Right lobe of liver (tissue), 6 donors: ENCODE results near the gene COA8. TPM values are rescaled to one million over a fixed set of nuclear protein-coding genes. Genes with fewer than 3 reads are reported as not detected.
A peak's percentile ranks its signal among the peaks of the same experiment; 100 is the strongest.

Experiments used
- ATAC-seq, 4 donors: fragments of 200-7000 bp; cut with Tn5 transposase; one replicate each; pipeline ENCODE4 v1.9.1; 2020; ENCODE audit warnings: mild to moderate bottlenecking in 4 of 4, moderate library complexity in 4 of 4
- DNase-seq, 3 donors: peaks; one replicate each; pipeline ENCODE4 v3.0.0-alpha.2; 2020
- H3K27ac ChIP-seq, 3 donors: fragments of 200-600 bp; one replicate each; pipeline ENCODE4 v1.8.0; 2022
- H3K27me3 ChIP-seq, 2 donors: fragments of 200-600 bp; one replicate each; pipeline ENCODE4 v1.8.0; 2022
- H3K36me3 ChIP-seq, 4 donors: fragments of 200-600 bp; sonication (generic) in 1 of 4; one replicate each; pipeline versions ENCODE4 v1.5.1 to v1.8.0; 2017 to 2022; ENCODE audit warnings: control low read depth in 1 of 4
- H3K4me1 ChIP-seq, 4 donors: fragments of 200-600 bp; sonication (generic) in 1 of 4; one replicate each; pipeline versions ENCODE4 v1.5.1 to v1.8.0; 2017 to 2022; ENCODE audit warnings: control low read depth in 1 of 4
- H3K4me3 ChIP-seq, 3 donors: fragments of 200-600 bp; one replicate each; pipeline ENCODE4 v1.8.0; 2022
- H3K9me3 ChIP-seq, 4 donors: fragments of 200-600 bp; sonication (generic) in 1 of 4; one replicate each; pipeline versions ENCODE4 v1.5.1 to v1.8.0; 2017 to 2022; ENCODE audit warnings: control low read depth in 1 of 4
- POLR2A ChIP-seq: fragments of 450-650 bp; IDR thresholded peaks from one replicate; pipeline ENCODE4 v1.6.1; 2017; ENCODE audit warnings: antibody characterized with exemption, mild to moderate bottlenecking
- whole genome bisulfite sequencing: methylation state at CpG from one replicate; pipeline ENCODE4 v1.1.6; 2018; ENCODE audit warnings: low coverage, low lambda C conversion rate; ENCODE audit not compliant: insufficient coverage; ENCODE audit errors: missing lambda C conversion rate; 5-methylcytosine and 5-hydroxymethylcytosine counted together
- intact Hi-C, 2 donors: fragments of 100-400 bp; cut with DNase I; formaldehyde crosslinking; loops; one replicate each; pipeline versions ENCODE4 v1.11.2 to v1.14.1; 2022
- total RNA-seq, 6 experiments: library from RNA; depleted of rRNA in 2 of 6; stranded (reverse); fragments of >200 nt in 2 of 6; fragmentation: NEBNext Ultra II Directional in 3 of 6; extraction: Animal tissue kit (Norgen Biotek cat#: 25700) in 3 of 6; gene quantifications; one replicate each; pipeline versions ENCODE4 v1.1.0 to v1.2.4, GENCODE V29; 2016 to 2023
- TF ChIP-seq, protein P1 (sequence below), 4 donors: fragments of 200-600 bp in 3 of 4; fragments of 450-650 bp in 1 of 4; IDR thresholded peaks; one replicate each; pipeline versions ENCODE4 v1.5.1 to v1.8.0; 2016 to 2022; ENCODE audit warnings: antibody characterized with exemption in 4 of 4, mild to moderate bottlenecking in 2 of 4
- donor health status: DM: no; HTN: yes; CAD: no.
- donor health status: DM: no; HTN: no; CAD: no.
- donor health status: DM: no; HTN: no; CAD: no.
- donor health status: DM: no; HTN: yes; CAD: no.
- donor health status: DM: no; HTN: yes; CAD: no.

COA8 gene
- total RNA-seq, 6 experiments from 2014 or later = 7.5 to 17.7 (median 14.9) TPM

DNA sequence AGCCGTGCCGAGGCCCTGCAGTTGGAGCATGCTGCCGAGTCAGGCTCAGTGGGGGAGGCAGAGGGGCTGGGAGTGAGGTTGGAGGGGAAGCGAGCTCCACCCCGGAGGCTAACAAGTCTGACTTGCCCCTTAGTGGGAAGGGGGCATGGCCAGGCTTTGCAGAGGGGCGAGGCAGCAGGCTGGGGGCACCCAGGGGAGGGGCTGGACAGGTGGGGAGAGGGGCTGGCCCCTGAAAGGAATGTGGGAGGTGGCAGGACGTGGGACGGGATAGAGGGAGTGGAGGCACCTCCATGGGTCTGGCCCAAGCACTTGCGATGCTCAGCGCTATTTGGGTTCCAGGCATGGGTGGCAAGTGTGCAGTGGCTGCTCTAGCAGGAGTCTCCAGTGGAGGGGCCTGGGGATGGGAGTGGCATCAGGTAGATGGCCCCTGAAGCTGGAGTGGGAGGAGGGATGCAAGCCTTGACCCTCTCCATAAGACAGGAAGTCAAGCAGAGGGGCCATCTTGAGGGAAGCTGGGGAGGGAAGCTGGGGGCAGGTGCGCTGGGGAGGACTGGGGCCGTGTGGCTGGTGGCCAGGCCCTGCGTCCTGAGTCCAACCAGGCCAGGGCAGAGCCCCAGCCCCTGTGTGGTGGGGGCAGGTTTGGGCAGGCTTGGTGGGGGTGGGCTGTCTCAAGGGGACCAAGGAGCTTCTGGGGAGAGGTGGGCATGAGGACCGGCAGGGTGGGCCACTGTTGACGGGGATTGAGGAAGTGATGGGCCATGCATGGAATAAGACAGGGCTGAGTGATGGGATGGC is 31.1 kb upstream of the COA8 start:
- 60% methylated on average over 6 of the region's 15 CpGs for WGBS
- Histone ChIP-seq H3K4me3 (no peak overlapping the region), H3K9me3 (no peaks in the 10 kb centered on the region), H3K36me3 (no peaks in the 10 kb centered on the region), H3K4me1 (peaks cover 0 to 18% (median 8%) of the 10 kb centered on the region in 4 donors), H3K27ac (no peak overlapping the region), H3K27me3 (no peaks in the 10 kb centered on the region)
- TF ChIP-seq POLR2A = no peak
- TF ChIP-seq, protein P1, sequence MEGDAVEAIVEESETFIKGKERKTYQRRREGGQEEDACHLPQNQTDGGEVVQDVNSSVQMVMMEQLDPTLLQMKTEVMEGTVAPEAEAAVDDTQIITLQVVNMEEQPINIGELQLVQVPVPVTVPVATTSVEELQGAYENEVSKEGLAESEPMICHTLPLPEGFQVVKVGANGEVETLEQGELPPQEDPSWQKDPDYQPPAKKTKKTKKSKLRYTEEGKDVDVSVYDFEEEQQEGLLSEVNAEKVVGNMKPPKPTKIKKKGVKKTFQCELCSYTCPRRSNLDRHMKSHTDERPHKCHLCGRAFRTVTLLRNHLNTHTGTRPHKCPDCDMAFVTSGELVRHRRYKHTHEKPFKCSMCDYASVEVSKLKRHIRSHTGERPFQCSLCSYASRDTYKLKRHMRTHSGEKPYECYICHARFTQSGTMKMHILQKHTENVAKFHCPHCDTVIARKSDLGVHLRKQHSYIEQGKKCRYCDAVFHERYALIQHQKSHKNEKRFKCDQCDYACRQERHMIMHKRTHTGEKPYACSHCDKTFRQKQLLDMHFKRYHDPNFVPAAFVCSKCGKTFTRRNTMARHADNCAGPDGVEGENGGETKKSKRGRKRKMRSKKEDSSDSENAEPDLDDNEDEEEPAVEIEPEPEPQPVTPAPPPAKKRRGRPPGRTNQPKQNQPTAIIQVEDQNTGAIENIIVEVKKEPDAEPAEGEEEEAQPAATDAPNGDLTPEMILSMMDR (IDR thresholded peaks at IDR 0.05) = no peak
- intact Hi-C loops = no loop called here
- ATAC-seq (no peak), DNase-seq (no peak)

DNA sequence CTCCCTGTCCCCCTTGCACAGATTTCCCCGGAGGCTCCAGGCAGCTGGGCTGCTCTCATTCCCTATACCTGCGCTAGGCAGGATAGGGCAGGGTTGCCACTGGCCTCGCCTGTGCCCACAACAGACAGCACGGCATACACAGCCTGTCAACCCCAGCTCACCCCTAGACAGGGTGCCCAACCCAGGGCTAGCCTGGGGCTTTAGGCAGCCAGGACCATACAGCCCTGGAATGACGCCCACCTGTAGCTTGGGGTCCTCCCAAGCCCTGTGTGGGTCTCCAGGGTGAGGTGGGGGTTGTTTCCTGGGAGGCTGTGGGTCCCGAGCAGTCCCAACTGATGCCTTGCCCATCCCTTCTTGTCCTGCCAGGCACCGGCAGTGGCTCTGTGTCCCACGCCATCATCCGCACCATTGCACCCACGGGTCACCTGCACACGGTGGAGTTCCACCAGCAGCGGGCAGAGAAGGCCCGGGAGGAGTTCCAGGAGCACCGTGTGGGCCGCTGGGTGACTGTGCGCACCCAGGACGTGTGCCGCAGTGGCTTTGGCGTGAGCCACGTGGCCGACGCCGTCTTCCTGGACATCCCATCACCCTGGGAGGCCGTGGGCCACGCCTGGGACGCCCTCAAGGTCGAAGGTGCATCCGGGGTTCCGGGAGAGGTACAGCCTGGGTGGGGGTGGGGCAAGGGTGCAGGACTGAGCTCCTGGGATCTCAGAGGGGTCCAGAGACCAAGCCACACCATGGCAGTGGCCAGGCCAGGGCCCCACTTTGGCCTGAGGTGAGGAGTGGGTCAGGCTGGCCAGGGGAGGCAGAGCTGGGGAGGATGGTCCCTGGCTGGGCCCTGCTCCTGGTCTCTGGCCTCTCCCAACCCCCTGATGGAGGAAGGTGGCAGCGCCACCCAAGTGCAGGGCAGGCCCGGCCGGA is 30.3 kb upstream of the COA8 start:
- ATAC-seq (no peak), DNase-seq (no peak)
- Histone ChIP-seq H3K4me1 (peaks cover 0 to 16% (median 7%) of the 10 kb centered on the region in 4 donors), H3K36me3 (no peaks in the 10 kb centered on the region), H3K27ac (no peak overlapping the region), H3K27me3 (no peaks in the 10 kb centered on the region), H3K9me3 (no peaks in the 10 kb centered on the region), H3K4me3 (no peak overlapping the region)
- TF ChIP-seq, protein P1 (IDR thresholded peaks at IDR 0.05) = no peak
- TF ChIP-seq POLR2A = no peak
- intact Hi-C loops = no loop called here
- no CpG with 5 or more reads among the region's 32 CpGs for WGBS

DNA sequence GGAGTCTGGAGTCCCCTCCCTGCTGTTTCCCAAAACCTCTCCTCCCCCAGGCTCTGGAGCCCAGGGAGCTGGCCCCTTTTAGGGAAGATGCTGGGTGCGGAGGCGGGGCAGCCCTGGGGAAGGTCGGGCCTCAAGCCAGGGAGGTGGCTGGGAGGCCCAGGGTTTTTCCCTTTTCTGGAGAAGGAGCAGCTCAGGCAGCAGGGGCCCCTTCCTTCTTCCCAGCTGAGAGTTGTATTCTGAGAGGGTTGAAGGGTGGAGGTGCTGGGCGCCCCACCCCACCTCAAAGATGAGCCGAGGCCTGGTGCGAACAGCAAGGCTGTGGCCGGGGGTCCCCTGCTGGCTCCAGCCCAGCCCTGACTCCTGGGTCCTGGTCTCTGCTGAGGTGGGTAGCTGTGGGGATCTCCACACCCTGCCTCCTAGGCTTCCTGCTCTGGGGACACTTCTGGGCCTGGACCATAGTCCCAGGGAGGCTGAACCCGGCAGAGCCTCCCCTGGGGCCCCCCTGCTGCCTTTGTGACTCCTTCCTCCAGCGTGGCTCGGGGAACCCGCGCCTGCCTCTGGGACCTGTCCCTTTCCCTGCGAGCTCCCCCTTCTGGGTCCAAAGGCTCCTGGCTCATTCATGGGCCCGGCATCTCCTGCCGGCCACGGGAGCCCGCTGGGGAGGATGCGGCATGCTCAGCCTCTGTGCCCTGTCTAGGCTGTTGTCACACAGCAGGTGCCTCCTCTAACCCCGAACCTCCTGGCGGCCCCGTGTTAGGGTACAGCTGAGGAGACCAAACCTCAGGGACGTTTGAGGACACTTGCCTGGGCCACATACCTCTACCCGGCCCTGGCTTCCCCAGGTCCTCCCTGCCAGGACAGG is 29.4 kb upstream of the COA8 start:
- Histone ChIP-seq H3K27me3 (no peaks in the 10 kb centered on the region), H3K36me3 (no peaks in the 10 kb centered on the region)

More for the DNA sequence above, 29.4 kb upstream of the COA8 start:
- no peak overlapping the region for H3K4me3 ChIP-seq
- H3K9me3 ChIP-seq = no peaks in the 10 kb centered on the region
- H3K27ac ChIP-seq = no peak overlapping the region
- intact Hi-C loops = no loop called here
- DNase-seq = peak in 1 of 3 donors; percentile 49
- ATAC-seq = no peak
- WGBS = no CpG with 5 or more reads among the region's 23 CpGs
- peaks cover 0 to 13% (median 5%) of the 10 kb centered on the region in 4 donors for H3K4me1 ChIP-seq
- TF ChIP-seq, protein P1 (IDR thresholded peaks at IDR 0.05) = no peak
- TF ChIP-seq POLR2A = no peak
